ENCODE data around the gene ZMIZ2.
A peak's percentile ranks its signal among the peaks of the same experiment; 100 is the strongest.
"Not testable (repeated sequence)": the region's sequence is repeated elsewhere in the genome, so short reads cannot be mapped to it uniquely, and the experiment has no call there.

ZMIZ2 gene

DNA sequence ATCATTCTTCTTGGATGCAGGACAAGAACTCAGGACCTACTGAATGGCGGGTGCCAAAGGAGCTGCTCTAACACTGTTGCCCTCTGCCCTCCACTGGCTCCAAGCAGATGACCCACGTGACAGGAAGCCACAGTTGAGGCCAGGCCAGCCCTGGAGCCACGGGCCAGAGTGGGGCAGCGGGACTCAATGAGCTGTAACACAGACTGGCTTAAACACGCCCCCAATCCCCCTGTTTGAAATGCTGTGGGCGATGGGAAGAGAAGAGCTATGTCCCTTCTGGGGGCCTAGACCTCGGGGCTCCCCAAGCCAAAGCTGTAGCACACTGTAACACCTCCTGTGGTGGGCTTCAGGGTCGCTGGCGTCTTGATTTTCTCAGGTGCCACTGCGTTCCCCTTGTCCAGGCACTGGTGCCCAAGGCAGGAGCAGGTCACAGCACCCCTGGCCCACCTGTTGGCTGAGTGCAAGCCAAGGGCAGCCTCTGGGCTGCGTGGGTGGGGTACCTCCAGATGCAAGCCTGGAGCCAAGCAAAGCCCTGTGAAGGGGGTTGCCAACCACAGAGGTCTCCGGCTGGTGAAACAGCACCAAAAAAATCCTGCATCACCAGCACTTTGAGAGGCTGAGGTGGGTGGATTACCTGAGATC is 18.6 kb upstream of the ZMIZ2 start:
- ChIA-PET POLR2A (ENCODE audit: low non-redundant PET) (no interaction called here), CTCF (no interaction called here)
- no peak for TF ChIP-seq CTCF (conservative IDR thresholded peaks at IDR 0.05; ENCODE audit: low read depth)
- H3K27ac ChIP-seq = 0 out of 2 replicates have a peak overlapping the region, but pooled peaks have one; percentile 5
- DNase-seq (ENCODE audit: low spot score) = no peak

DNA sequence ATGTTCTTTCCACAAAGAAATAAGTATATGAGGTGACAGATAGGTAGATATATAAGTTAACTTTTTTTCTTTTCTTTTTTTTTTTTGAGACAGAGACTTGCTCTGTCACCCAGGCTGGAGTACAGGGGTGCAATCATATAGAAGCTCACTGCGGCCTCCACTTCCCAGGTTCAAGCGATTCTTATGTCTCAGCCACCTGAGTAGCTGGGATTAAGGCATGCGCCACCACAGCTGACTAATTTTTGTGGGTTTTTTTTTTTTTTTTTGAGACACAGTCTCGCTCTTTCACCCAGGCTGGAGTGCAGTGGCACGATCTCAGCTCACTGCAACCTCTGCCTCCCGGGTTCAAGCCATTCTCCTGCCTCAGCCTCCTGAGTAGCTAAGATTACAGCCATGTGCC is 15.7 kb upstream of the ZMIZ2 start:
- CTCF ChIA-PET; DNase-seq (ENCODE audit: low spot score): not testable (repeated sequence)
- H3K27ac ChIP-seq = peak overlapping the region; percentile 88
- POLR2A ChIA-PET (ENCODE audit: low non-redundant PET) = interaction anchor here (0.7 kb wide), 1 partner anchor 21 kb away, joined by 5 read pairs; no protein-coding TSS in a partner anchor

- peak overlapping the region; percentile 88 for H3K27ac ChIP-seq
- CTCF ChIA-PET = no interaction called here
- no peak for TF ChIP-seq CTCF (conservative IDR thresholded peaks at IDR 0.05; ENCODE audit: low read depth)
- no peak for DNase-seq (ENCODE audit: low spot score)
- POLR2A ChIA-PET (ENCODE audit: low non-redundant PET) = no interaction called here
Observed at GRCh38 chr7:44733708-44734481, 14.8 kb upstream of the ZMIZ2 start.

DNA sequence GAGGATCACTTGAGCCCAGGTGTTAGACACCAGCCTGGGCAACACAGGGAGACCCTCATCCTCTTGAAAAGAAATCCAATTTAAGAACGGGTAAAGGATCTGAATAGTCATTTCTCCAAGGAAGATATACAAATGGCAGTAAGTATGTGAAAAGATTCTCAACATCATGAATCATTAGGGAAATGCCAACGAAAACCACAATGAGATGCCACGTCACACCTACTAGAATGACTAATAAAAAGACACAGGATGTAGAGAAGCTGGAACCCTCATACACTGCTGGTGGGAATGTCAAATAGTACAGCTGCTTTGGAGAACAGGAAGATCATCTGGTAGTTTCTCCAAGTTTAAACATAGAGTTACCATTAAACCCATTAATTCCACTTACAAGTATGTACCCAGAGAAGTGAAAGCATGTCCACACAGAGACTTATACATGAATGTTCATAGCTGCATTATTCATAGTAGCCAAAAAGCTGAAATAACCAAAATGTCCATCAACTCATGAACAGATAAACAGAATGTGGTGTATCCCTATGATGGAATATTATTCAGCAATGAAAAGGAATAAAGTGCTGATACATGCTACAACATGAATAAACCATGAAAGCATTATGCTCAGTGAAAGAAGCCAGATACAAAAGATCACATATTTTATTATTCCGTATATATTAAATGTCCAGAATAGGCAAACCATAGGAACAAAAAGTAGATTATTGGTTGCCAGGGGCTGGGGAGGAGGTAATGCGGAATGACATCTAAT is 13.1 kb upstream of the ZMIZ2 start:
- POLR2A ChIA-PET (ENCODE audit: low non-redundant PET) = interaction anchor here (0.6 kb wide), 1 partner anchor 25 kb away, joined by 7 read pairs; no protein-coding TSS in a partner anchor
- DNase-seq (ENCODE audit: low spot score) = peak; percentile 78
- H3K27ac ChIP-seq = peak overlapping the region; percentile 88
- TF ChIP-seq CTCF (conservative IDR thresholded peaks at IDR 0.05; ENCODE audit: low read depth) = no peak
- CTCF ChIA-PET = interaction anchor here (0.6 kb wide), 1 partner anchor 605 kb away, joined by 3 read pairs; no protein-coding TSS in a partner anchor

GRCh38 chr7:44736896-44737295 is 11.8 kb upstream of the ZMIZ2 start:
- CTCF ChIA-PET = no interaction called here
- H3K27ac ChIP-seq = peak overlapping the region; percentile 77
- TF ChIP-seq CTCF (conservative IDR thresholded peaks at IDR 0.05; ENCODE audit: low read depth) = no peak
- POLR2A ChIA-PET (ENCODE audit: low non-redundant PET) = interaction anchor here (0.6 kb wide), 1 partner anchor 189 kb away, joined by 3 read pairs; no protein-coding TSS in a partner anchor
- no peak for DNase-seq (ENCODE audit: low spot score)

- CTCF ChIA-PET = interaction anchor here (0.6 kb wide), 1 partner anchor 108 kb away, joined by 5 read pairs; no protein-coding TSS in a partner anchor
- TF ChIP-seq CTCF (conservative IDR thresholded peaks at IDR 0.05; ENCODE audit: low read depth) = no peak
- DNase-seq (ENCODE audit: low spot score) = no peak
- peak overlapping the region; percentile 77 for H3K27ac ChIP-seq
- POLR2A ChIA-PET (ENCODE audit: low non-redundant PET) = no interaction called here
Observed at GRCh38 chr7:44738051-44738723, 10.5 kb upstream of the ZMIZ2 start.
